HL-60/S4 treated with retinoic acid at 250 ng/mL for 4 days and 3 days (cell line): ENCODE results near the gene TRPM5.

Experiments
- in situ Hi-C: fragments of 300-500 bp; cut with MboI; formaldehyde crosslinking; loops from 2 replicates; pipeline ENCODE4 v1.7.0; 2022; ENCODE audit warnings: low sequenced_read_pairs

The TRPM5 gene

DNA sequence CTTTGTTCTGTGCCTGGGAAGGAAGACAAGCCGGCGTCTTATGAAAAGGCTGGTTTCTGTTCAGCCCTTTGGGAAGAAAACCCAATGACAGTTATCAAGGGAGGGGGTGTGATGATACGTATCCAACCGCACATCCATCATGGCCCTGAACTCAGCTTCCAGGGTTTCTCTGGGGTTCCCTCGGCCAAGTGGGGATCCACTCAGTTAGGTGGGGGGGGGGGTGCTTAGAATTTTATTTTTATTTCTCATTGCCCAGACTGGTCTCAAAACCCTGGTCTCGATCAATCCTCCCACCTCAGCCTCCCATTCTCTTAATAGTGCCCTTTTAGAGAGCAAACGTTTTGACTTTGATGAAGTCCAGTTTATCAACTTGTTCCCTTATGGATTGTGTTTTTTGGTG, 26.2 kb upstream of the TRPM5 start:
- in situ Hi-C loops: no loop called here

DNA sequence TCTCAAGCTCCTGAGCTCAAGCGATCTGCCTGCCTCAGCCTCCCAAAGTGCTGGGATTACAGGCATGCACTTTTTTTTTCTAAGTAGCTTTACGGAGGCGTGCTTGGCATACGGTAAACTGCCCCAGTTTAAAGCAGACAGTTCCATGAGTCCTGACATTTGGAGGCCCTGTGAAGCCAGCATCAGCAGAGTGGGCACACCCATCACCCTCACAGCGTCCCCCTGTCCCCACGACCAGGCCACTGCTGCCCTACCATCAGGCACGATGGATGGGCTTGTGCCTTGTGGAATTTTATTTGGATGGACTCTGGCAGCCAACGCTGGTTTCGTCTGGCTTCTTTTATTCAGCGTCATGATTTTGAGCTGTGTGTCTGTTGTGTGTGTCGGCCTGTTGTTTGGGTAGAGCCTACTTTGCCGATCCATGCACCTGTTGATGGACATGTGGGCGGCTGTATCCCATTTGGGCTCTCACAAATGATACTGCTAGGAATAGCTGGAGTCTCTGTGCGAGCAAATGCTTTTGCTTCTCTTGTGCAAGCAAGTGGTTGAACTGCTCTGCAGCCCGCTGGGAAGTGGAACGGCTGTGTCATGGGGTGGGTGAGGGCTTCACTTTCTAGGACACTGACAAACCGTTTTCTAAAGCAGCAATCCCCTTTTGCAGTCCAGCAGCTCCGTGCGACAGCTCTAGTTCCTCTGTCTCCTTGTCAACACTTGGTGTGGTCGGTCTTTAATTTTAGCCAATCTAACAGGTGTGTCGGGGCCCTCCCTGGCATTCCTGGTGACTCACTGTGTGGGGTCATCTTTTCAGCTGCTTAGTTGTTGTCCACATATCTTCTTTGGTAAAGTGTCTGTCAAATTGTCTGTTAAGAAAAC, 24.3 kb upstream of the TRPM5 start:
- in situ Hi-C loops: no loop called here

DNA sequence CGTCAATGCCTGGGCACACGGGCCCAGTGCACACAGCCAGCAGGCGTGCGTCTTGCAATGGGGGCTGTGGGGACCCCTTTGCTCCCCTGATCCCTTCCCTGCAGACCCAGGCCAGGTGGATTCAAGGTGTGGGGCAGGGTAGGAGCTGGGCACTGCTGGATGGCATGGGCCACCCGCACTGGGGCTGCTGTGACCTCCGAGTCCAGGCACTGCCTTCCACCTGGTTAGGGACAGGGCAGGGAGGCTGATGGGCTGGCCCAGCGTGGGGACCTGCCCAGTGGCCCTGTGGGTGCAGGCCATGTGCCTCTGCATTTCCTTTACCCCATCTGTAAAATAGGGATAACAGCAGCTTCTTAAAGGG, 23.4 kb upstream of the TRPM5 start:
- in situ Hi-C loops: no loop called here

DNA sequence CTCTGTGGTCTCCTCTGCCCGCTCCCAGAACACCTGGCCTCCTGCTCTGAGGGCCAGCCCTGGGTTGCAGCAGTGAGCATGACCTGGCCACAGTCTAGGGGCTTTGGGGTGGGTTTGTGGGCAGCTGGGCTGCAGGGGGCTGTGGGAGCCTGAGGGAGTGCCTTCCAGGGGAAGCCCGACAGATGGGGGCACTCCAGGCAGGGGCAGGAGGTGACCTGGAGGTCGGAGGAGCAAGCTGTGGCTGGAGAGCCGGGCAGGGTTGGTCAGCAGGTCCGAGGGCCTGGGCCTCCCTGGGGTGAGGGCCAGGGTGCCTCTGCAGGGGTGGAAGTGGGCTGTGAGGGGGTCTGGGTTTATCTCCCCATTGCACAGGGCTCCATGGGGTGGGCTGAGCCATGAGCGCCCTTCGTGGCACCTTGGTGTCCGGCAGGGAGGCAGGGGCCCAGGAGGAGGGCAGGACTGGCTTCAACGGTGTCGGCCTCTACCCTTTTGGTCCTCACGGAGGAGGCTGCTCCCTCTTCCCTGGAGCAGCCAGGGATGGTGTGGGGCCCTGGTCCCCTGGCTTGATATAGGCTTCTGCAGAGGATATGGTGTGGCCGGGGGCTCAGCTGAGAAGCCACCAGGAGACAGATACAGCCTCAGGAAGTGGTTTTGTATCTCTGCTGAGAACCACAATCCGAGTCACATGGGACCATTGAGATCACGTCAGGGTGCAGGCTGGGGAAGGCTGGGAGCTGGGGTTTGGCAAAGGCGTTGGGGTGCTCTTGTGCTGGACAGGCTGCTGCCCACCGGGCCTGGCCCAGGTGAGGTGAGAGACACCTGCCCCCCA, 22.8 kb upstream of the TRPM5 start:
- in situ Hi-C loops: no loop called here

DNA sequence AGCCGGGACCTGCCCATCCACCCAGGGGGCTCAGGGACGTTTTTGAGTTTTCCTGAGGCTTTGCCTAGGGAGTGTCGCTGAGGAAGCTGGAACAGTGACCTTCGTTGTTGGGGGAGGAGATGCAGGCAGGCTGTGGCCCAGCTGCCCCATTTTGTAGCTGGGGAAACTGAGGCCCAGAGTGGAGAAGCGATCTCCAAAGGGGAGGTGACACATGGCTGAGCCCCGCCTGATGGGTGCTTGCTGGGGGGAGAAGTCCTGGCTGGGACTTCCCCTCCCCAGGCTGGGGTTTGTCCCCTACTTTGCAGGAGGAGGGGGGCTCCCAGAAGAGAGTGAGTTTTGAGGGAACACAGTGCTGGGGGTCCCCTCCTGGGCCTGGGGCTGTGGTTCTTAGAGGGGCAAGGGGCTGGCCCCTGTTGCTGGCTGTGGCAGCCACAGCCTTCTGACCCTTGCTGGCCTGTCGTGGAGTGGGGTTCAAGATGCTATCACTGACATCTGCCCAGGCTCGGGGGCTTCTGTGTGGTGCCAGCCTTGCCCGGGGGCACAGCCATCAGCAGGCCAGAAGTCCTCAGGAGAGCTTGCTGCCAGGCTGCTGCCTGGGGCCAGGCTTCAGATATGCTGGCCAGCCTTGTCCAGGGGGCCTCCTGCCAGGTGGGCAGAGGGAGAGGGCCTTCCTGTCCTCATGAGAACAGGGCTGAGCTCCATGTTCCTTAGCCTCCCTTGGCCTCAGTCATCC, 21.9 kb upstream of the TRPM5 start:
- in situ Hi-C loops: no loop called here

DNA sequence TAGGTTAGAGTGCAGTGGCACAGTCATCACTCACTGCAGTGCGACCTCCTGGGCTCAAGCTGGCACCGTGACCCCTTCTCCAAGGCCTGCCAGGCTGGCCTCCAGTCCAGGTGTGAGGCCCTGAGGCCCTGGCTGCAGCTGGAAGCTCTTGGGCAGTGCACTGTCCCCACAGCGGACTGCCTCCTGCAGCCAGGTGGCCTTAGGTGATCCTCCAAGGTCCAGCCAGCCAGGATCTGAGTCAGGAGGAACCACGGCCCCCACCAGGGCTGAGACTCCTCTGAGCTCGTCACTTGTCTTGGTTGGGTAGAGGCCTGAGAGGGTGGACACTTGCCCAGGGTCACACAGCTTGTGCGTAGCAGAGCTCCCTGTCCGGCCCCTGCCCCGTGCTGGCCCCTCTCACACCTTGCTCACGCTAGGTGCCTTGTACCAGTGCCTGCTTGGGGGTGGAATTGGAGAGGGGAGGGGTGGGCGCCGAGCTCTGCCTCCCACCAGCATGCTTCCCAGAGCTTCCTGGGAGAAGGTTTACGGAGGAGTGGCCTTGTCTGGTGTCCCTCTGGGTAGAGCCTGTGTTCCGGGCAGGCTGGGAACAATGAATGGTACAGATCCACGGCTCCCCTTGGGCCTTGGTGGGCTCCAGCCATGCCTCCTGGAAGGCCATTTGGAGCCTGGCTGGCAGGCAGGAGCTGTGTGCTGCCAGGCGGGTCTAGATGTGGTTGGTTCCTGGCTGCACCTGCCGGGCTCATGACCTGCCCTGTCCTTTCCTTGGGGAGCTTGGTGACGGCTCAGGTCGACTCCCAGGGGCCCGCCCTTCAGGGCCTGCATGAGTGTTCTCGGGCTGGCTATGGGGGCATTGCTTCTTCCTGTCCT, 21.1 kb upstream of the TRPM5 start:
- in situ Hi-C loops: no loop called here

DNA sequence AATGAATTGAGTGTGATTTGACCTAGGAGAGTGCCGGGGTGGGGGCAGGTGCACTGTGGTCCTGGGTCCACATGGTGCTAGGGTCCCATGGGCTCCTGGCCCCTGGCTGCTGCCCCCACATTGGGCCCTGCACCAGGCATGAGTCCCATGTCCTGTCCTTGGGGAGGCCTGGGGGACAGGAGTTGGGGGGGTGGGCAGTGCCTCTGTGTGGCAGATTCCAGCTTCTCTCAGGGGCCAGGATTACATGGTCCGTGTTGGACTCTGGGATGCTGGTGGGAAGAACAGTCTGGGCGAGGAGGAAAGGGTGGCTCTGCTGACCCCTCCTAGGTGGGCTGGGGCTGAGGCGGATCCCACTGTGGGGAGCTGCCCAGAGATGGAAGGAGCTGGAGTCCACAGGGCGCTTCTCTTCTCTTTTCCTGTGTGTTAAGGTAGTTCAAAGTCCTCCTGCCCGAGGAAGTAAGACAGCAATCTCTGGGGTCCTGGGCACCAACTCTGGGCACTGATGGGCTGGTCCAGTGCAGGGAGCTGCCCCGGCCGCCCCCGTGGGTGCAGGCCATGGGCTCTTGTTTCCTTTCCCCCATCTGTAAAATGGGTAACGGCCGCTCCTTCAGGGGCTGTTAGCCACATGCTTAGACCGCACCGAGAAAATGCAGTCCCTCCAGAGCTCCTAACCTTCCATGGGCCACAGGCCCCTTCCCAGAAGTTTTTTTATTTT, 20.3 kb upstream of the TRPM5 start:
- in situ Hi-C loops: no loop called here

DNA sequence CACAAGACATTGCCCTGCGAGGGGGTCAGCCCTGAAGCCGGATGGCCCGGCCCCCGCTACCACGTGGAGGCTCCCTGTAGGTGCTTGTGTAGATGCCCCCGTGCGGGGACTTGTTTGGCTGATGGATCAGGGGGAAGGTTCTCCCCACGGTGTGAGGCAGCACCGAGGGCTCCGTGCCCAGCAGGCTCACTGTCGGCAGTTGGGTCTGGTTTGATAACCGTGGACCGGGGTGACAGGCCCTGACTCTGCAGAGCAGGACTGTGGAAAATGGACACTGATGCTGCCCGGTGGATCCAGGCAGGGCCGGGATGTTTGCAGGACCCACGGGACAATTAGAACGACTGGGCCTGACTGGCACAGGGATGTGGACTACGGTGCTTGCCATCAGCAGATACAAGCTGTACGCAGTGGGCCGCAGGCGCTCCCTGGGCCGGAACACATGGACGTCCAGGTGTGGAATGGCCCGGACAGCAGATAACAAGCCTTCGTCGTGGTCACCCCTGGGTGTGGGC, 19.5 kb upstream of the TRPM5 start:
- in situ Hi-C loops: no loop called here

DNA sequence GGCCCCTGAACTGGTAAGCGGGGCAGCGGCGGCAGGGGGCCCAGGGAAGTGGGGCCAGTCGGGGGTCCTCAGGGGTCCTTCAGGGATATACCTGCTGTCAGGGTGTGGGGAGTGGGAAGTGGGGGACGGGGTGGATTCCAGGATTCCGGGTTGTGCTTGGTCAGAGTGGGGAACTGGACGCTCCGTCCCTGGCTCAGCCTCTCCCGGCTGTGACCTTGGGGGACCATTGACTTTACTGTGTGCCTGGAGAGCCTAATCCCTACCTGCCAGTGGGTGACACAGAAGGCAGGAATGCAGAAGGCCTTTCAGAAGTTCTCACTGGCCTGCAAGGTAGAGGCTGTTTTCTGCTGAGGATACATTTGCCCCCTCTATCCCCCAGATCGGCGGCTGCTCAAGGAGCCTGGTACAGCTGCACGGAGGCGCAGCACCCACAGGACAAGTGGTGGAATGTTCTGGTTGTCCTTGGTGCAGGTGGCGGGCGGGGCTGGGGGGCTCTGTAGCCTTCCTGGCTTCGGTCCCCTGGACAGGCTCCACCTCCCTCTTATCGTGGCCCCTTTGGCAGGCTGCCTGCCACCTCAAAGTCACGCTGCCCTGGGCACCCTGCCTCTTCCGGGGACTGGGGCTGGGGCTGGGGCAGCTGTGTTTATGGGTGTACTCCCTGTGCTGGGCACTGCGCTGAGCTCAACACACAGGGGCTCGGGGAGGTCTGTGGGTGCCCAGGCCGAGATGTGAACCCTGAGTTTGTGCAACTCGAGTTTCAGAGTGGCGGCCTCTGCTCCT, 18.9 kb upstream of the TRPM5 start:
- in situ Hi-C loops: no loop called here

DNA sequence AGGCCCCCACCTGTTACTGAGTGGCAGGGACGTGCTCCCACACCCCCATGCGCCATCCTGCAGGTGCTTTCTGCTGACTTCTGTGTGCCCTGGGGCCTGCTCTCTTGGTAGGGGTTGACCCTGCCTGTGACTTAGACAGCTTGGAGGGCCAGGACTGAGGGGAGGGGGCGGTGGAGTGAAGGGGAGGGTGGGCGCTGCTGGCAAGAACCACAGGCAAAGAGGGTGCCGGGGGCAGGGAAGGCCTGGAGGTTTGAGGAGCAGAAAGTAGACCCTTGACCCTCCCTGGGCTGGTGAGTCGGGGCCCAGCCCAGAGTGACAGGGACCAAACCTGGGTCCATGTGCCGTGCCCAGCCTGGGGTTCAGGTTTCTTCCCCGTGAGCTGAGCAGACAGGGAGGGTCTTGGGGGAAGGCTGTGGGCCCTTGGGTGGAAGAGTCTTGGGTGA, 18.2 kb upstream of the TRPM5 start:
- in situ Hi-C loops: no loop called here

DNA sequence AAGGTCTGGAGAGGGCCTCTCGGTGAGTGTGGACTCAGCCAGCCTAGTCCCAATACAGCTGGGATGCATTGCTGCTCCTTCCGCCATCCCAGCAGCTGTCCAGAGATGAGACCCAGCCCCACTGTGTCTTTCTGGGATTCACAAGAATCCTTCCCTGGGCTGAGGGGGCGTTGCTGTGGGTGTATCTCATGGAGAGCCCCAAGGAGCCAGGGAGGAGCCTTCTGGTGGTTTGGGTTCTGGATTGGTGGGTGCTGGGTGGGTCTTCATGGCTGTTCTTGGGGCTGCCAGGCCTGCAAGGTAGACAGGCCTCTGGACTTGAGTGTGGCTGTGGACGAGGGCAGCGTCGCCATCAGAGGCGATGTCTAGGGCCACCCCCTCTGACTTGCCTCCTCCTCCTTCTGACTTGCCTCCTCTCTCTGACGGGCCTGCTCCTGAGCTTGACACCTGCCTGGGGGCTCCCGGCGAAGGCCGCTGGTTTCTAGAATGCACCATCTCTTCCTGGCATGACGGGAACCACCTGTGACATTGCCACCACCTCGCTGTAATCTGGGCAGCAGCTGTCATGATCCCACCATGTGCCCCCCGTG, 17.7 kb upstream of the TRPM5 start:
- in situ Hi-C loops: no loop called here

DNA sequence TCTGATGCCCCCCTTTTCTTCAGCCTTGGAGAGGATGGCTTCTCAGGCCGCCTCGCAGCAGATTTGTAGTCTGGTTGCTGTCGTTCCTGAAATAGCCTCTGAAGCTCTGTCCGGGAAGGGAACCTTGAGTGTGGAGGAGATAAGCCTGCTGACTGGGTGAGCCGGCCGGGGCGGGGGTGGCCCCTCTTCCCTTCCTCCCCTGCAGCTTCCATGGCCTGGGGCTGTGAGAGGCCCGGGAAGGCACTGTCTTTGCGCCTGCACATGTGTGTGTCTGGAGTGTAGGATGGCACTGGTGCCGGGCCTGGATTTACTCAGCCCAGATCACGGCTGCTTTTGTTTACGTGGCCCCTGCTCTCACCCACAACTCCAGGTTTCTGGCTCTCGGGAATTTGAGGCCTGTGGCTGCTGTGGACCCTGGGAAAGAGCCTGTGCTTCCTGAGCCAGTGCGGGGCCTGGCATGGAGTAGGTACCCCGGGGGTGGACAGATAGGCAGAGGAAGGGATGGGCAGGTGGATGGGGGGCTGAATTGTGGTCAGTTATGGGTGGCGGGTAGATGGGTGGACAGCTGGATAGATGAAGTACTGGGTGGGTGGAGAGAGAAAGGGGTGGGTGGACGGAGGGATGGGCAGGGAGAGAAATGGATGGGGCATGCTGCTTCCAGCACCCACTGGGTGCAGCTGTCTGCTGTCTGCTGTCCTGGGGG, 17.1 kb upstream of the TRPM5 start:
- in situ Hi-C loops: no loop called here

DNA sequence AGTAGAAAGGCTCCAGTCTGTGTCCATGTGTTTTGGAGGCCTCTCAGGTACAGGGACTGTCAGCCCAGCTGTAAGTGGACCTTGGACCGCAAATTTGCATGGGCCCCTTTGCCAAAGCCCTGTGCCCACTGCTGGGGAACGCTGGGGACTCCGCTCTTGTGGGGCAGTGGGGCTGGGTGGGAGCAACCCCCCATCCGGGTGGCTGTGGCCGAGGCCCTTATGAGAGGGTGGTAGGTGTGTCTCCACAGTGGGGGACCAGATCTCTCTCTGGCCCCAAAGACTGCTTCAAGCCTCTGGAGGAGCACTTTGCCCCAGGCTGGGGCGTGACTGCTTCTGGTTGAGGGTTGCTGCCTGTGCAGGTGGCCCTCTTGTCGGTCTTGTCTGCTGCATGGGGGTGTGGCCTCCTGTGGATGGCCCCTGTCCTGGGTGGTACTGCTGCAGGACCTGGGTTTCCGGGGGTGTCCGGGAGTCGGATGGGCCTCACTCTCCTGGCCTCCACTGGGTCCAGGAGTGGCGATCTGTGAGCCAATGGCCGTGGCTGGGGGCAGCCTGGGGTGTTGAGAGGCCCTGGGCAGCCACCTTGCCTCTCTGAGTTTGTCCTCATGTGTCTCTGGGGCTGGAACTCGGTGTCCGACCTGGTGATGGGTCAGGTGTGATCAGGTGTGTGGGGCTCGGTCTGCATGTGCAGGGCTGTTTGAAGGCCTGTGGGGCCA, 16.4 kb upstream of the TRPM5 start:
- in situ Hi-C loops: no loop called here

DNA sequence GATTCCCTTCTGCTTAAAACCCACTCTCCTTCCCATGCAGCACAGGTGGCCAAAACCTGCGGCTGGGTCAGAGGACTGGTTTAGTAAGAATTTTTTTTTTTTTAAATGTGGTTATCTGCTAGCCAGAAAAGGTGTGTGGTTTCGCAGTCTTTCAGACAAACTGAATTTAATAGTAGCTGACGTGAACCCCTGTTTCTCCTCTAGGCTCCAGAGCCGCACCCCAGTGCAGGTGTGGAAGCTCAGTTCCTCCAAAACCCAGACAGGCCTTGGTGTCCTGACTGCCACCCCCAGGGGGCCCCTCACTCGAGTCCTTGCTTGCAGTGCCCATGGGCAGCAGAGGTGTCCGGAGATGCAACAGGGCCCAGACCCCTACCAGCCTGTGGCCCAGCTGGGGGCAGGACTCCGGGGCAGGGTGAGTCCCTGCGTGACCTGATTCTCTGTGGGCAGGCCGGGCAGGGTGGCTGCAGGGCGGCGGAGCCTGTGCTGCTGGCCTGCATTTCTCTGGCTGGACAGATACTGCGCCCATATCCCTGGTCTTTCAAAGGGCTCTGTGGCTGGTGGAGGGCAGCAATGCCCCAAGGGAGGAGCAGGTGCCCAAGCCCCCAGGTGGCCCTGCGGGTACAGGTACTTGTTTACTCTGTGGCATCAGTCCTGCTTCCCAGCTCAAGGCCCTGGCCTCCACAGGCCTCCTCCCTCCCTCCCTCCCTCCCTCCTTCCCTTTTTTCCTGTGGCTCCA, 15.7 kb upstream of the TRPM5 start:
- in situ Hi-C loops: no loop called here

DNA sequence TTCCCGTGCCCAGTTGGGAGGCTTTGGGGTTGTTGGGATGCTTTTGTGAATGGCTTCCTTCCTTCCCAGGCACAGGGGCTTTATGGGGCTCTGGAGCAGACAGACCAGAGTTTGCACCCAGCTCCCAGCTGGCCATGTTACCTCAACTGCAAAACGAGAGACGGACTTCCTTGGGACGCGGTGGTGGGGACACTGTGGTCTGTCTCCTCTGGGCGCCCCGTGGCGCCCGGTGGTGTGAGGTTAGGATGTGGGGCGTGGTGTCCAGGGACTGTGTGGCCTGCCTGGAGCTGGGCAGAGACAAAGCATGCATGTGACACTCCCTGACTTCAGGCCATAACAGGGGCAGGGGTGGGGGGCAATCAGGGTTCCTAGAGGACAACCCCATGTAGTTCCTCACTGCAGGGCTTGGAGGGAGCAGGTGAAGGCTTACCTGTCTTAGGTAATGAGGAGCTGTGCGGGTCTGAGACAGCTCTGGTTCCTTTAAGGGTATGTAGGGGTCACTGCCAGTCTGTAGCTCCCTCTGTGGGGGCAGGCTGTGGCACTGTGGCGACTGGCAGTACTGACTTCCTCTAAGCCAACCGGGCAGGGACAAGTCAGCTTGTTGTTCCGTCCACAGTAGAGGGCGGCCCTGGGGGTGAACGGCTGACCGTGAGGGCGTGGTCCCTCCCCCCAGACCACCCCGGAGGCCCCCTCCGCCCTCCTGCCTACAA, 14.9 kb upstream of the TRPM5 start:
- in situ Hi-C loops: no loop called here

DNA sequence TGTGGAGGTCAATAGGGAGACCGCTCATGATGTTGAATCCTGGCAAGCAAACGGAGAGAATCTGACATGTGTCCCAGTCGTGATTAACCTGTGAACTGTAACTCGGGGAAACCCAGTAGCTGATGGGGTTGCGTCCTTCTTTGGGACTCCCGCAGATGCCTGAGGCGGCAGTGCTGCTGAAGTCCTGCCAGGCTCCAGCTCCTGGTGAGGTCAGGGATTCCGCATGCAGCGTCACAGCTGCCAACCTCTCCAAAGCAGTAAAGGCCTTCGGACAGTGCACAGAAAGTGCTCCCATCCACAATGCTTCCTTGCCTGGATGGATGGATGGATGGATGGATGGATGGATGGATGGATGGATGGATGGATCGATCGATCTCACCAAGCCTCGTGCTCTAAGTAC, 14.0 kb upstream of the TRPM5 start:
- in situ Hi-C loops: no loop called here
